ENCODE data around the gene GPAT2.
"Not testable (repeated sequence)": the region's sequence is repeated elsewhere in the genome, so short reads cannot be mapped to it uniquely, and the experiment has no call there.

The GPAT2 gene

DNA sequence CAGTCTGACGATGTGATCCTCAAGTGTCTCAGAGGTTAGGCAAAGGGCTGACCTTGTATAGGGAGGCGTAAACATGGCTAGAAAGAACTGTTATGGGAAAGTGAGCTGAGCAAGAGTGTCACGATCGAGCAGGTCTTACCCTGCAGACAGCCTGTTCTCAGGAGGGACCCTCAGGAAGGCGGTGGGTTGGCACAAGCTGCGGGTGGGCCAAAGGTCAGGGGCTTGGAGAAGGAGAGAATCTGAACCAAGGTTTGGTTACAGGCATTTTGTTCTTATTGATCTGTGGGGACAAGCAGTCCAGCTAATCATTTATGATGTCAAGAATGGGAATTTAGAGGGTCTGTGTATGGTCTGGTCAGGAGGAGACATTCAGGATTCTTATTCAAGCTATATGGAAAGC lies 26.7 kb downstream of the GPAT2 start:
- DNase-seq; in situ Hi-C loops (cut with HindIII; ENCODE audit: low pct_ligation_motif_present, low pct_unique_long_range_greater_than_20kb, low sequenced_read_pairs): not testable (repeated sequence)

DNA sequence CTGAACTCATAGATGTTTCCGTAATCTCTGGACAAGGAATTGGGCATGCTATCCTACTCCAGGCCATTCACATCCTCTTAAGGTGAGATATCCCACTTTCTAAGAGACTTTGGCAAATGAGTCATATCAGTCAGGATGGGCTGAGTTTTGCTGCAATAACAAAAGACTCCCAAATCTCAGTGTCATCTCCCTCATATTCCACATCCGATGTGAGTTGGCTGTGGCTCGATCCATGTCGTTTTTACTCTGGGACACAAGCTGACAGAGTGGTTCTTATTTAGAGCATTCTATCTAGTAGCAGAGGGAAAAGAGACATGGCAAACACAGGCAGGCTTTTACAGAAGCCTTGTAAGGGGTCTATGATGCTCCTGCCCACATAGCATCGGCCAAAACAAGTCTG lies 28.5 kb downstream of the GPAT2 start:
- in situ Hi-C loops (cut with HindIII; ENCODE audit: low pct_ligation_motif_present, low pct_unique_long_range_greater_than_20kb, low sequenced_read_pairs); DNase-seq: not testable (repeated sequence)

DNA sequence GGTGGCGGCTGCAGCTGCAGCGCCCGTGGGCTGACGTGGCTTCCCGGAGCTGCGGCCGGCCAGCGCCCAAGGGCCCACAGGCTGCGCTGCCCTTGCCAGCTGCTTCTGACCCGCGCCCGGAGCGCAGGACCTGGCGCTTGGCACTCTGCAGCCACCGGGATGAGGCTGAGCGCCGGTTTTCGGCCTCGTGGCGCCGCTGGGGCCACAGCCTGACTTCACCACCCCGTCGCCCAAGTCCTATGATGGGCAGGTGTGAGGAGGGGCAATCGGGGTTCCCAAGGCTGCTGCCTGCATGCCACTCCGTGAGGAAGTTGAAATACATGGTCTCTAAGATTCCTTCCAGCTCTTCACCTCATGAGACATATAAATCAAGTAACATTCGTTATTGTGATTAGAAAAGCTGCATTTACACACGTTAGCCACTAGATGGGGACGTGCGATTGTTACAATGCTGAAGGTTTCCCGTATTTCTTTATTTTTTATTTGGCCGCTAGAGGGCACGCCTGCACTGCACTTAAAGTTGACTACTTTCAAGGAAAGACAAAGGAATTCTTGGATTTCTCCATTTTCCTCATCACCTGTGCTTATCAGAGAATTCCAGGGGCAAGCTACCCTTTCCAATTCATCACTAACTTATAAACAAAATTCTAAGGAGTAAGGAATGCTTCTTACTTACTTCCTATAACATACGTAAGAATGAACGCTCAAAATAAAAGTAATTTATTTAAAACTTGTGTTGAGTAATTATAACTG lies 42.0 kb downstream of the GPAT2 start:
- DNase-seq: peak; percentile 54
- in situ Hi-C loops (cut with HindIII; ENCODE audit: low pct_ligation_motif_present, low pct_unique_long_range_greater_than_20kb, low sequenced_read_pairs): not testable (repeated sequence)

DNA sequence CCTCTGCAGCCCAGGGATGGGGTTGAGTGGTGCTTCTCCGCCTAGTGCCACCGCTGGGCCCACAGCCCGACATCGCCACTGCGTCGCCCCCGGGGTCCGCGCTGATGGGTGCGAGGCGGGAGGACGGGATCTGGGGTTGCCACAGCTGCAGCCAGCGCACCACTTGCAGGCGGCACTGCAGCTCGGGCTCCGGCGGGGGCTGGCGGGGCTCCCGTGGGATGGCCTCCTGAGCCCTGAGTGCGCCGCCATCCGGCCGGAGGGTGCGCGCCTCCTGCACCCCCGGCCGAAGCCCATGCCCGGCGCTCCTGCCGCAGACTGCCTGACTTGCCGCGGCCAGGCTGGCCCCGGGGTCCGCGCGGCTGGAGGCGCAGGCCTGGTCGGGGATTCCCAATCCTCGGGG lies 42.6 kb downstream of the GPAT2 start:
- DNase-seq; in situ Hi-C loops (cut with HindIII; ENCODE audit: low pct_ligation_motif_present, low pct_unique_long_range_greater_than_20kb, low sequenced_read_pairs): not testable (repeated sequence)

DNA sequence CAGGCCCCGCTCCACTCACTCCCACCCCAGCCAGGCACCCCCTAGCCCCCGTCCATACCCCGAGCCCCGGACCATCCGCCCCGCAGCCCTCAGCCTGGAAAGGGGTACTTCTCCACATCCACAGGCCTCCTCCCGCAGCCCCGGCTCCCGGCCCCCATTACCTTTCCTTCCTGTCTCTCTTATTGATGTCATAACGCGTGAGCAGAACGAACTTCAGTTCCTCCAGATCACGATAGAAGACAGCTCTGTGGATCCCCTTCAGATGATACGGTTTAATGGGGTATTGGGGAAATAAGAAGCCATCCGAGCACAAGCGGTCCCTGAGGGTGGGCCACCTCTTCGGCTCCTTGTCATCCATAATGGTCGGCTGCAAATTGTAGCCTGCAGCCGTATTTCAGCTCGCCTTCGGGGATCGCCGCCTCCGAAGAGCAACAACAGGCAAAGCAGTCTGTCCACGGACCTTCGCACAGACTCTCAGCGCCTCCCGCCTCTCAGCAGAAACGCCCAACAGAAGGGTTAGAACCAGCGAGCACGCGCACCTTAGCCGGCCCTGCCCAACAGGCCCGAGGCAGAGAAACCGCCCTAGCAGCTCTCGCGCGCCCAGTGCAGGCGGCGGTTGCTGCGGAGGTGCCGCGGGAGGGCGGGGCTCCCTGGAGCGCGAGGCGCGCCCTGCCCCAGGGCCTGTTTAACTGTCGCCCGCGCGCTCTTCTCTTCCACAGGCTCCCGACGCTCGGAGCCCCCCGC lies 43.2 kb downstream of the GPAT2 start, which contains the start of gene ANKRD36C:
Gene ANKRD36C (minus strand): TSS at position 474 of the 744 bp plus-strand sequence. CDS start 116 bp downstream, at position 358.
- in situ Hi-C loops (cut with HindIII; ENCODE audit: low pct_ligation_motif_present, low pct_unique_long_range_greater_than_20kb, low sequenced_read_pairs): not testable (repeated sequence)
- DNase-seq: peak; percentile 24

DNA sequence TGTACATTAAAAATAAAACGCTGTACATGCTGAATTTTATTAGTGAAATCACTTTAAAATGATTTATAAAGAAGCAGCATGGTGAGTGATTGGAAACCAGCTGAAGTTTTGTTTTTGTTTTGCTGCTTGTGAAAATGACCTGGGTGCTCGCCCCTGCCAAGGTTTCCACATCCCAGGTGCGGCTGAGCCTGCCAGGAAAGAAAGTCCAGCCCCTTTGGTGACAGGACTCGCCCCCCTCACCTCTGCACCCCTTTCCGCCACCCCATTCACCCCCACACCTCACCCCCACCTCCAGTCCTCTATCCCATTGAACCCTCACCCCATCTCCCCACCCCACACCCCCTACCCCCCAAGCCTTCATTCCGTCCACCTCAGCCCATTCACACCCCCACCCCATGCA lies 43.8 kb downstream of the GPAT2 start:
- in situ Hi-C loops (cut with HindIII; ENCODE audit: low pct_ligation_motif_present, low pct_unique_long_range_greater_than_20kb, low sequenced_read_pairs); DNase-seq: not testable (repeated sequence)
